Endothelial cell (in vitro differentiated cells): ENCODE results near the gene OGFR. TPM values are rescaled to one million over a fixed set of nuclear protein-coding genes. Genes with fewer than 3 reads are reported as not detected.
A peak's percentile ranks its signal among the peaks of the same experiment; 100 is the strongest.

Source experiments
- DNase-seq: peaks from one replicate; pipeline ENCODE4 v3.0.0; 2021; ENCODE audit warnings: low spot score
- H3K27ac Mint-ChIP-seq: one replicate; pipeline ENCODE4 v1.8.0; 2021; ENCODE audit warnings: mixed read lengths, inconsistent platforms; ENCODE audit not compliant: unreplicated experiment
- H3K27me3 Mint-ChIP-seq: one replicate; pipeline ENCODE4 v1.8.0; 2021; ENCODE audit warnings: mild to moderate bottlenecking, moderate library complexity, mixed read lengths, inconsistent platforms; ENCODE audit not compliant: unreplicated experiment
- H3K36me3 Mint-ChIP-seq: one replicate; pipeline ENCODE4 v1.8.0; 2021; ENCODE audit warnings: mild to moderate bottlenecking, low read depth, mixed read lengths, inconsistent platforms; ENCODE audit not compliant: unreplicated experiment
- H3K4me1 Mint-ChIP-seq: one replicate; pipeline ENCODE4 v1.8.0; 2021; ENCODE audit warnings: mild to moderate bottlenecking, mixed read lengths, inconsistent platforms; ENCODE audit not compliant: unreplicated experiment
- H3K4me3 Mint-ChIP-seq: one replicate; pipeline ENCODE4 v1.8.0; 2021; ENCODE audit warnings: mild to moderate bottlenecking, mixed read lengths, inconsistent platforms; ENCODE audit not compliant: unreplicated experiment
- H3K9me3 Mint-ChIP-seq: one replicate; pipeline ENCODE4 v1.8.0; 2021; ENCODE audit warnings: mixed read lengths, inconsistent platforms; ENCODE audit not compliant: unreplicated experiment
- CTCF ChIP-seq: fragments of 200-600 bp; sonication (generic); IDR thresholded peaks from one replicate; pipeline ENCODE4 v1.5.0; 2021; ENCODE audit warnings: antibody characterized with exemption; ENCODE audit not compliant: unreplicated experiment
- total RNA-seq: library from RNA; stranded (reverse); fragmentation: NEBNext Ultra II Directional; extraction: Animal tissue kit (Norgen Biotek cat#: 25700); gene quantifications from one replicate; pipeline ENCODE4 v1.2.1, GENCODE V29; 2021; ENCODE audit not compliant: unreplicated experiment

OGFR gene
- total RNA-seq, 1 donor from 2014 or later: 27.6 TPM

- Mint-ChIP-seq H3K27me3 (peaks cover 4% of the 10 kb centered on the region), H3K9me3 (no peaks in the 10 kb centered on the region), H3K4me3 (peak overlapping the region; percentile 88), H3K27ac (no peak overlapping the region), H3K36me3 (peaks cover 14% of the 10 kb centered on the region), H3K4me1 (peaks cover 2% of the 10 kb centered on the region)
- no peak for DNase-seq
- TF ChIP-seq CTCF: no peak
Observed at GRCh38 chr20:62796699-62797491, 7.7 kb upstream of the OGFR start.

- H3K27ac Mint-ChIP-seq: peak overlapping the region; percentile 67
- TF ChIP-seq CTCF: no peak
- no peaks in the 10 kb centered on the region for H3K9me3 Mint-ChIP-seq
- peak overlapping the region; percentile 76 for H3K4me3 Mint-ChIP-seq
- DNase-seq: no peak
- peaks cover 3% of the 10 kb centered on the region for H3K27me3 Mint-ChIP-seq
- peaks cover 14% of the 10 kb centered on the region for H3K36me3 Mint-ChIP-seq
- H3K4me1 Mint-ChIP-seq: peaks cover 2% of the 10 kb centered on the region
Observed at GRCh38 chr20:62797671-62798532, 6.7 kb upstream of the OGFR start.

- no peak for TF ChIP-seq CTCF
- DNase-seq: no peak
- Mint-ChIP-seq H3K4me3 (peak overlapping the region; percentile 49), H3K9me3 (no peaks in the 10 kb centered on the region), H3K27me3 (peaks cover 9% of the 10 kb centered on the region), H3K4me1 (peaks cover 2% of the 10 kb centered on the region), H3K36me3 (peaks cover 14% of the 10 kb centered on the region), H3K27ac (no peak overlapping the region)
Observed at GRCh38 chr20:62799036-62799435, 5.6 kb upstream of the OGFR start.

GRCh38 chr20:62799459-62799858 is 5.2 kb upstream of the OGFR start:
- TF ChIP-seq CTCF: no peak
- DNase-seq: no peak
- H3K36me3 Mint-ChIP-seq: peaks cover 14% of the 10 kb centered on the region
- H3K4me3 Mint-ChIP-seq: peak overlapping the region; percentile 49
- no peak overlapping the region for H3K27ac Mint-ChIP-seq
- peaks cover 2% of the 10 kb centered on the region for H3K4me1 Mint-ChIP-seq
- H3K9me3 Mint-ChIP-seq: no peaks in the 10 kb centered on the region
- peaks cover 12% of the 10 kb centered on the region for H3K27me3 Mint-ChIP-seq
